GM18951 (cell line): ENCODE measurements around the gene SLC4A7.
A peak's percentile ranks its signal among the peaks of the same experiment; 100 is the strongest.
"Not testable (repeated sequence)": the region's sequence is repeated elsewhere in the genome, so short reads cannot be mapped to it uniquely, and the experiment has no call there.

Source experiments
- POLR2A ChIP-seq: IDR thresholded peaks from 4 replicates; pipeline ENCODE4 v1.6.1; 2011; ENCODE audit warnings: mild to moderate bottlenecking; ENCODE audit not compliant: insufficient read length, insufficient read depth; ENCODE audit errors: extremely low read depth
- in situ Hi-C: fragments of 300-500 bp; cut with MboI; formaldehyde crosslinking; loops from one replicate; pipeline ENCODE4 v1.12.0; 2022; ENCODE audit warnings: low sequenced_read_pairs, mixed read lengths, inconsistent platforms; ENCODE audit not compliant: unreplicated experiment

SLC4A7 gene

GRCh38 chr3:27484015-27484844, at the start of gene SLC4A7:
TSS of gene SLC4A7 (minus strand) at chr3:27484384. CDS start at chr3:27484126, 258 bp downstream.
- peak; percentile 92 for TF ChIP-seq POLR2A
- in situ Hi-C loops = no loop called here

GRCh38 chr3:27533261-27533607, 49.0 kb upstream of the SLC4A7 start:
- TF ChIP-seq POLR2A = no peak

GRCh38 chr3:27532426-27533260, 48.5 kb upstream of the SLC4A7 start:
- no peak for TF ChIP-seq POLR2A
- in situ Hi-C loops = no loop called here

More at GRCh38 chr3:27533261-27533607, 49.0 kb upstream of the SLC4A7 start:
- in situ Hi-C loops = no loop called here

GRCh38 chr3:27531193-27531751, 47.1 kb upstream of the SLC4A7 start:
- in situ Hi-C loops = not testable (repeated sequence)

GRCh38 chr3:27528791-27529190, 44.6 kb upstream of the SLC4A7 start:
- in situ Hi-C loops = no loop called here
- TF ChIP-seq POLR2A = no peak

GRCh38 chr3:27526614-27527315, 42.6 kb upstream of the SLC4A7 start:
- TF ChIP-seq POLR2A = no peak
- in situ Hi-C loops = no loop called here

- in situ Hi-C loops = no loop called here
- no peak for TF ChIP-seq POLR2A
Measured at GRCh38 chr3:27521872-27522265, 37.7 kb upstream of the SLC4A7 start.

GRCh38 chr3:27521179-27521871, 37.1 kb upstream of the SLC4A7 start:
- TF ChIP-seq POLR2A = no peak
- in situ Hi-C loops = no loop called here

GRCh38 chr3:27511724-27512422, 27.7 kb upstream of the SLC4A7 start:
- TF ChIP-seq POLR2A = no peak
- in situ Hi-C loops = no loop called here

GRCh38 chr3:27509376-27509775, 25.2 kb upstream of the SLC4A7 start:
- in situ Hi-C loops = no loop called here
- no peak for TF ChIP-seq POLR2A

- in situ Hi-C loops = no loop called here
- TF ChIP-seq POLR2A = no peak
Measured at GRCh38 chr3:27508424-27508823, 24.2 kb upstream of the SLC4A7 start.
